ENCODE measurements around the gene KLK10.

The KLK10 gene

GRCh38 chr19:51044327-51044726, 24.8 kb upstream of the KLK10 start:
- no peak overlapping the region for H3K4me3 ChIP-seq (ENCODE audit: low read depth, low read length)
- no peaks in the 10 kb centered on the region for H3K36me3 ChIP-seq (ENCODE audit: insufficient read depth, low read length)

GRCh38 chr19:51043497-51043896, 24.0 kb upstream of the KLK10 start:
- H3K4me1 ChIP-seq (ENCODE audit: control insufficient read depth, insufficient read depth, low read length, unreplicated experiment) = no peaks in the 10 kb centered on the region
- no peak overlapping the region for H2AFZ ChIP-seq (ENCODE audit: low read length, unreplicated experiment)
- no peak overlapping the region for H3K27ac ChIP-seq (ENCODE audit: low read depth, low read length)
- H3K27me3 ChIP-seq (ENCODE audit: insufficient read depth, low read length) = peaks cover 14% of the 10 kb centered on the region
- H3K4me3 ChIP-seq (ENCODE audit: low read depth, low read length) = no peak overlapping the region
- H3K36me3 ChIP-seq (ENCODE audit: insufficient read depth, low read length) = no peaks in the 10 kb centered on the region
- no peaks in the 10 kb centered on the region for H3K79me2 ChIP-seq (ENCODE audit: control insufficient read depth, insufficient read depth, low read length, unreplicated experiment)

More at GRCh38 chr19:51044327-51044726, 24.8 kb upstream of the KLK10 start:
- H3K4me1 ChIP-seq (ENCODE audit: control insufficient read depth, insufficient read depth, low read length, unreplicated experiment) = no peaks in the 10 kb centered on the region
- no peak overlapping the region for H2AFZ ChIP-seq (ENCODE audit: low read length, unreplicated experiment)
- H3K27ac ChIP-seq (ENCODE audit: low read depth, low read length) = no peak overlapping the region
- H3K27me3 ChIP-seq (ENCODE audit: insufficient read depth, low read length) = peaks cover 14% of the 10 kb centered on the region
- no peaks in the 10 kb centered on the region for H3K79me2 ChIP-seq (ENCODE audit: control insufficient read depth, insufficient read depth, low read length, unreplicated experiment)

GRCh38 chr19:51040151-51040550, 20.6 kb upstream of the KLK10 start:
- H3K79me2 ChIP-seq (ENCODE audit: control insufficient read depth, insufficient read depth, low read length, unreplicated experiment) = no peaks in the 10 kb centered on the region
- no peak overlapping the region for H3K4me3 ChIP-seq (ENCODE audit: low read depth, low read length)
- H3K27ac ChIP-seq (ENCODE audit: low read depth, low read length) = no peak overlapping the region
- H3K27me3 ChIP-seq (ENCODE audit: insufficient read depth, low read length) = 0 out of 2 replicates have a peak, but pooled peaks cover under 1% of the 10 kb centered on the region
- H3K4me1 ChIP-seq (ENCODE audit: control insufficient read depth, insufficient read depth, low read length, unreplicated experiment) = no peaks in the 10 kb centered on the region
- no peaks in the 10 kb centered on the region for H3K36me3 ChIP-seq (ENCODE audit: insufficient read depth, low read length)
- H2AFZ ChIP-seq (ENCODE audit: low read length, unreplicated experiment) = no peak overlapping the region

- no peak overlapping the region for H2AFZ ChIP-seq (ENCODE audit: low read length, unreplicated experiment)
- H3K27ac ChIP-seq (ENCODE audit: low read depth, low read length) = no peak overlapping the region
- H3K4me3 ChIP-seq (ENCODE audit: low read depth, low read length) = no peak overlapping the region
- H3K27me3 ChIP-seq (ENCODE audit: insufficient read depth, low read length) = 0 out of 2 replicates have a peak, but pooled peaks cover 6% of the 10 kb centered on the region
- H3K79me2 ChIP-seq (ENCODE audit: control insufficient read depth, insufficient read depth, low read length, unreplicated experiment) = no peaks in the 10 kb centered on the region
- H3K36me3 ChIP-seq (ENCODE audit: insufficient read depth, low read length) = no peaks in the 10 kb centered on the region
- no peaks in the 10 kb centered on the region for H3K4me1 ChIP-seq (ENCODE audit: control insufficient read depth, insufficient read depth, low read length, unreplicated experiment)
Observed at GRCh38 chr19:51036519-51036918, 17.0 kb upstream of the KLK10 start.

- H3K79me2 ChIP-seq (ENCODE audit: control insufficient read depth, insufficient read depth, low read length, unreplicated experiment) = no peaks in the 10 kb centered on the region
- 0 out of 2 replicates have a peak, but pooled peaks cover 6% of the 10 kb centered on the region for H3K27me3 ChIP-seq (ENCODE audit: insufficient read depth, low read length)
- H3K4me1 ChIP-seq (ENCODE audit: control insufficient read depth, insufficient read depth, low read length, unreplicated experiment) = no peaks in the 10 kb centered on the region
- H2AFZ ChIP-seq (ENCODE audit: low read length, unreplicated experiment) = no peak within 1 kb of the TSS
- no peak within 1 kb of the TSS for H3K4me3 ChIP-seq (ENCODE audit: low read depth, low read length)
- H3K36me3 ChIP-seq (ENCODE audit: insufficient read depth, low read length) = no peaks in the 10 kb centered on the region
- no peak within 1 kb of the TSS for H3K27ac ChIP-seq (ENCODE audit: low read depth, low read length)
Observed at GRCh38 chr19:51034704-51035103, 15.2 kb upstream of the KLK10 start, which contains the start of gene KLK12. Gene KLK12, minus strand, starts transcription at chr19:51035002. Its CDS starts 381 bp downstream, at chr19:51034621.

GRCh38 chr19:51031880-51032225, 12.3 kb upstream of the KLK10 start:
- H3K36me3 ChIP-seq (ENCODE audit: insufficient read depth, low read length) = no peaks in the 10 kb centered on the region
- H3K79me2 ChIP-seq (ENCODE audit: control insufficient read depth, insufficient read depth, low read length, unreplicated experiment) = no peaks in the 10 kb centered on the region
- H3K4me1 ChIP-seq (ENCODE audit: control insufficient read depth, insufficient read depth, low read length, unreplicated experiment) = no peaks in the 10 kb centered on the region

GRCh38 chr19:51031220-51031879, 11.8 kb upstream of the KLK10 start:
- Histone ChIP-seq H3K4me3 (ENCODE audit: low read depth, low read length) (no peak overlapping the region), H2AFZ (ENCODE audit: low read length, unreplicated experiment) (no peak overlapping the region), H3K4me1 (ENCODE audit: control insufficient read depth, insufficient read depth, low read length, unreplicated experiment) (no peaks in the 10 kb centered on the region), H3K27ac (ENCODE audit: low read depth, low read length) (no peak overlapping the region), H3K36me3 (ENCODE audit: insufficient read depth, low read length) (no peaks in the 10 kb centered on the region), H3K79me2 (ENCODE audit: control insufficient read depth, insufficient read depth, low read length, unreplicated experiment) (no peaks in the 10 kb centered on the region), H3K27me3 (ENCODE audit: insufficient read depth, low read length) (peaks cover 23% of the 10 kb centered on the region)

More at GRCh38 chr19:51031880-51032225, 12.3 kb upstream of the KLK10 start:
- H3K4me3 ChIP-seq (ENCODE audit: low read depth, low read length) = no peak overlapping the region
- H3K27me3 ChIP-seq (ENCODE audit: insufficient read depth, low read length) = peaks cover 20% of the 10 kb centered on the region
- no peak overlapping the region for H3K27ac ChIP-seq (ENCODE audit: low read depth, low read length)
- H2AFZ ChIP-seq (ENCODE audit: low read length, unreplicated experiment) = no peak overlapping the region

- H2AFZ ChIP-seq (ENCODE audit: low read length, unreplicated experiment) = no peak overlapping the region
Observed at GRCh38 chr19:51030631-51031030, 11.1 kb upstream of the KLK10 start.

GRCh38 chr19:51029718-51030117, 10.2 kb upstream of the KLK10 start:
- no peaks in the 10 kb centered on the region for H3K4me1 ChIP-seq (ENCODE audit: control insufficient read depth, insufficient read depth, low read length, unreplicated experiment)
- peaks cover 36% of the 10 kb centered on the region for H3K27me3 ChIP-seq (ENCODE audit: insufficient read depth, low read length)
- H3K4me3 ChIP-seq (ENCODE audit: low read depth, low read length) = no peak overlapping the region
- no peaks in the 10 kb centered on the region for H3K36me3 ChIP-seq (ENCODE audit: insufficient read depth, low read length)
- H2AFZ ChIP-seq (ENCODE audit: low read length, unreplicated experiment) = no peak overlapping the region
- no peaks in the 10 kb centered on the region for H3K79me2 ChIP-seq (ENCODE audit: control insufficient read depth, insufficient read depth, low read length, unreplicated experiment)
- H3K27ac ChIP-seq (ENCODE audit: low read depth, low read length) = no peak overlapping the region

More at GRCh38 chr19:51030631-51031030, 11.1 kb upstream of the KLK10 start:
- peaks cover 30% of the 10 kb centered on the region for H3K27me3 ChIP-seq (ENCODE audit: insufficient read depth, low read length)
- H3K36me3 ChIP-seq (ENCODE audit: insufficient read depth, low read length) = no peaks in the 10 kb centered on the region
- H3K4me3 ChIP-seq (ENCODE audit: low read depth, low read length) = no peak overlapping the region
- H3K27ac ChIP-seq (ENCODE audit: low read depth, low read length) = no peak overlapping the region
- H3K4me1 ChIP-seq (ENCODE audit: control insufficient read depth, insufficient read depth, low read length, unreplicated experiment) = no peaks in the 10 kb centered on the region
- H3K79me2 ChIP-seq (ENCODE audit: control insufficient read depth, insufficient read depth, low read length, unreplicated experiment) = no peaks in the 10 kb centered on the region

- no peaks in the 10 kb centered on the region for H3K36me3 ChIP-seq (ENCODE audit: insufficient read depth, low read length)
- H3K79me2 ChIP-seq (ENCODE audit: control insufficient read depth, insufficient read depth, low read length, unreplicated experiment) = no peaks in the 10 kb centered on the region
- H2AFZ ChIP-seq (ENCODE audit: low read length, unreplicated experiment) = no peak overlapping the region
- H3K4me3 ChIP-seq (ENCODE audit: low read depth, low read length) = no peak overlapping the region
- H3K4me1 ChIP-seq (ENCODE audit: control insufficient read depth, insufficient read depth, low read length, unreplicated experiment) = no peaks in the 10 kb centered on the region
- peaks cover 42% of the 10 kb centered on the region for H3K27me3 ChIP-seq (ENCODE audit: insufficient read depth, low read length)
- H3K27ac ChIP-seq (ENCODE audit: low read depth, low read length) = no peak overlapping the region
Observed at GRCh38 chr19:51027873-51028272, 8.4 kb upstream of the KLK10 start.

GRCh38 chr19:51027126-51027806, 7.8 kb upstream of the KLK10 start:
- Histone ChIP-seq H3K4me3 (ENCODE audit: low read depth, low read length) (no peak overlapping the region), H3K27me3 (ENCODE audit: insufficient read depth, low read length) (peaks cover 43% of the 10 kb centered on the region), H3K4me1 (ENCODE audit: control insufficient read depth, insufficient read depth, low read length, unreplicated experiment) (no peaks in the 10 kb centered on the region), H3K36me3 (ENCODE audit: insufficient read depth, low read length) (no peaks in the 10 kb centered on the region), H3K27ac (ENCODE audit: low read depth, low read length) (no peak overlapping the region), H2AFZ (ENCODE audit: low read length, unreplicated experiment) (no peak overlapping the region), H3K79me2 (ENCODE audit: control insufficient read depth, insufficient read depth, low read length, unreplicated experiment) (no peaks in the 10 kb centered on the region)

All from ACC112 (cell line).